GM06990 (cell line): ENCODE measurements around the gene DSPP.
A peak's percentile ranks its signal among the peaks of the same experiment; 100 is the strongest.

Experiments
- DNase-seq: peaks from one replicate; pipeline ENCODE4 v3.0.0-alpha.2; 2011; ENCODE audit not compliant: insufficient read length; ENCODE audit errors: extremely low read depth
- H3K27me3 ChIP-seq: replicated peaks from 2 replicates; pipeline ENCODE4 v1.6.0; 2011; ENCODE audit warnings: low read length; ENCODE audit not compliant: control insufficient read depth, insufficient read depth
- H3K36me3 ChIP-seq: 2 replicates; pipeline ENCODE4 v1.5.1; 2011; ENCODE audit warnings: low read length; ENCODE audit not compliant: control insufficient read depth, insufficient read depth
- H3K4me3 ChIP-seq: replicated peaks from 2 replicates; pipeline ENCODE4 v1.5.1; 2011; ENCODE audit warnings: low read depth, mild to moderate bottlenecking, control low read depth, low read length
- CTCF ChIP-seq: IDR thresholded peaks from 2 replicates; pipeline ENCODE4 v1.5.1; 2011; ENCODE audit warnings: low read length, control low read depth, mild to moderate bottlenecking, inconsistent platforms; ENCODE audit not compliant: insufficient read depth, poor library complexity, severe bottlenecking

DSPP gene

GRCh38 chr4:87631668-87632067, 23.3 kb downstream of the DSPP start:
- H3K4me3 ChIP-seq, result no peak overlapping the region
- TF ChIP-seq CTCF, result no peak
- no peaks in the 10 kb centered on the region for H3K36me3 ChIP-seq
- no peak for DNase-seq
- H3K27me3 ChIP-seq, result no peaks in the 10 kb centered on the region

- no peak for TF ChIP-seq CTCF
Measured at GRCh38 chr4:87632469-87632868, 24.1 kb downstream of the DSPP start.

GRCh38 chr4:87633243-87633642, 24.9 kb downstream of the DSPP start:
- no peak overlapping the region for H3K4me3 ChIP-seq
- no peak for DNase-seq
- no peak for TF ChIP-seq CTCF
- no peaks in the 10 kb centered on the region for H3K27me3 ChIP-seq
- no peaks in the 10 kb centered on the region for H3K36me3 ChIP-seq

More at GRCh38 chr4:87632469-87632868, 24.1 kb downstream of the DSPP start:
- Histone ChIP-seq H3K4me3 (no peak overlapping the region), H3K36me3 (no peaks in the 10 kb centered on the region), H3K27me3 (no peaks in the 10 kb centered on the region)
- no peak for DNase-seq

- H3K4me3 ChIP-seq, result no peak overlapping the region
- TF ChIP-seq CTCF, result peak; percentile 10
- H3K36me3 ChIP-seq, result no peaks in the 10 kb centered on the region
- no peak for DNase-seq
- no peaks in the 10 kb centered on the region for H3K27me3 ChIP-seq
Measured at GRCh38 chr4:87644286-87644685, 36.0 kb downstream of the DSPP start.

GRCh38 chr4:87649980-87650379, 41.7 kb downstream of the DSPP start, which contains the start of gene DMP1:
Gene DMP1, plus strand, starts transcription at chr4:87650280. Its CDS starts 6,213 bp downstream, at chr4:87656493.
- Histone ChIP-seq H3K27me3 (no peaks in the 10 kb centered on the region), H3K4me3 (no peak within 1 kb of the TSS), H3K36me3 (no peaks in the 10 kb centered on the region)
- TF ChIP-seq CTCF, result no peak
- DNase-seq, result no peak

- TF ChIP-seq CTCF, result no peak
- DNase-seq, result no peak
- Histone ChIP-seq H3K27me3 (no peaks in the 10 kb centered on the region), H3K4me3 (no peak overlapping the region), H3K36me3 (no peaks in the 10 kb centered on the region)
Measured at GRCh38 chr4:87650938-87651337, 42.6 kb downstream of the DSPP start.
